Temporal lobe (tissue), 2 donors: Measurements from ENCODE around the gene DCP1A. TPM values are rescaled to one million over a fixed set of nuclear protein-coding genes. Genes with fewer than 3 reads are reported as not detected.

Experiments used
- small RNA-seq: library from RNA; depleted of rRNA; stranded (forward); fragments of <200 nt; gene quantifications from one replicate; pipeline ENCODE3, GENCODE V24; 2014; ENCODE audit warnings: low replicate concordance
- total RNA-seq: library from RNA; depleted of rRNA; stranded (reverse); fragments of >200 nt; gene quantifications from one replicate; pipeline ENCODE4 v1.2.3, GENCODE V29; 2014

The DCP1A gene
- total RNA-seq, 1 donor from 2014 or later = 13.3 TPM

Small RNAs within 50 kb of the gene (small RNA-seq; reads per million reads assigned to genes)
- gene RF00019 (not detected), gene RF00212 (not detected), gene RF00568 (not detected)

Other genes with a start within 250 kb of the DCP1A start
- 5.9 TPM for gene RFT1, start 217.1 kb downstream of the DCP1A start, total RNA-seq
- 0.98 TPM for gene PRKCD, start 186.3 kb downstream of the DCP1A start, total RNA-seq
- 95.1 TPM for gene TKT, start 91.5 kb downstream of the DCP1A start, total RNA-seq
- gene CACNA1D, start 147.1 kb upstream of the DCP1A start, total RNA-seq = 20.9 TPM